NCI-H2227 (cell line): Measurements from ENCODE around the gene OTOP1.
"Not testable (repeated sequence)": the region's sequence is repeated elsewhere in the genome, so short reads cannot be mapped to it uniquely, and the experiment has no call there.

ENCODE experiments used
- DNase-seq: peaks from one replicate; lab custom pipeline; 2025; ENCODE audit not compliant: unreplicated experiment; lab: John Stamatoyannopoulos, UW

The OTOP1 gene

GRCh38 chr4:4226606-4227438 is at the start of gene OTOP1:
Gene OTOP1 (minus strand): TSS chr4:4226929. CDS start chr4:4226864, 65 bp downstream.
- DNase-seq = no peak

- DNase-seq = no peak
Measured at GRCh38 chr4:4274226-4274625, 47.5 kb upstream of the OTOP1 start.

GRCh38 chr4:4271912-4272311 is 45.2 kb upstream of the OTOP1 start:
- DNase-seq = no peak

GRCh38 chr4:4270529-4270928 is 43.8 kb upstream of the OTOP1 start:
- no peak for DNase-seq

GRCh38 chr4:4269856-4270255 is 43.1 kb upstream of the OTOP1 start:
- no peak for DNase-seq

- DNase-seq = no peak
Measured at GRCh38 chr4:4269331-4269731, 42.6 kb upstream of the OTOP1 start.

GRCh38 chr4:4268776-4269175 is 42.0 kb upstream of the OTOP1 start:
- DNase-seq = no peak

- DNase-seq = no peak
Measured at GRCh38 chr4:4267981-4268380, 41.3 kb upstream of the OTOP1 start.

- DNase-seq = peak; percentile 43
Measured at GRCh38 chr4:4260185-4260751, 33.5 kb upstream of the OTOP1 start.

- no peak for DNase-seq
Measured at GRCh38 chr4:4259484-4260100, 32.9 kb upstream of the OTOP1 start.

GRCh38 chr4:4257705-4258104 is 31.0 kb upstream of the OTOP1 start:
- DNase-seq = not testable (repeated sequence)

GRCh38 chr4:4256799-4257198 is 30.1 kb upstream of the OTOP1 start:
- no peak for DNase-seq

GRCh38 chr4:4254666-4255065 is 27.9 kb upstream of the OTOP1 start:
- DNase-seq = no peak

GRCh38 chr4:4254199-4254598 is 27.5 kb upstream of the OTOP1 start:
- DNase-seq = no peak

GRCh38 chr4:4249866-4250265 is 23.1 kb upstream of the OTOP1 start:
- DNase-seq = no peak

- DNase-seq = not testable (repeated sequence)
Measured at GRCh38 chr4:4249342-4249741, 22.6 kb upstream of the OTOP1 start.

GRCh38 chr4:4248885-4249203 is 22.1 kb upstream of the OTOP1 start:
- peak; percentile 11 for DNase-seq

- peak; percentile 91 for DNase-seq
Measured at GRCh38 chr4:4248029-4248884, 21.5 kb upstream of the OTOP1 start, which contains the start of gene TMEM128. Gene TMEM128 (minus strand): TSS chr4:4248223. CDS start chr4:4248202, 21 bp downstream.

GRCh38 chr4:4247696-4248028 is 20.9 kb upstream of the OTOP1 start:
- DNase-seq = no peak

- no peak for DNase-seq
Measured at GRCh38 chr4:4245172-4245571, 18.4 kb upstream of the OTOP1 start.

GRCh38 chr4:4239551-4239950 is 12.8 kb upstream of the OTOP1 start:
- DNase-seq = not testable (repeated sequence)
